HK-2 (cell line): ENCODE results near the gene KLHL36.
A peak's percentile ranks its signal among the peaks of the same experiment; 100 is the strongest.
"Not testable (repeated sequence)": the region's sequence is repeated elsewhere in the genome, so short reads cannot be mapped to it uniquely, and the experiment has no call there.

ENCODE experiments used
- DNase-seq: peaks from one replicate; pipeline ENCODE4 v3.0.0-alpha.2; 2018; ENCODE audit not compliant: unreplicated experiment

The KLHL36 gene

DNA sequence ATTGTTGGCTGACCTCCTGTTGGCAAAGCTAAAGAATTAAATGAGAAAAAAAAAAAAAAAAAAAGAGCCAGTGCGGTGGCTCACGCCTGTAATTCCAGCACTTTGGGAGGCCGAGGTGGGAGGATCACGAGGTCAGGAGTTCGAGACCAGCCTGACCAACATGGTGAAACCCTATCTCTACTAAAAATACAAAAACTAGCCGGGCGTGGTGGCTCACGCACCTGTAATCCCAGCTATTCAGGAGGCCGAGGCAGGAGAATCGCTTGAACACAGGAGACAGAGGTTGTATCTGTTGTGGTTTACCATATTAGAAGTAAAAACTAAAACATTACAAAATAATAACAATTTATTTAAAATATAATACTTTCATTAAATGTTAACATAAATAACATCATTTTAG, 45.6 kb downstream of the KLHL36 start:
- not testable (repeated sequence) for DNase-seq

DNA sequence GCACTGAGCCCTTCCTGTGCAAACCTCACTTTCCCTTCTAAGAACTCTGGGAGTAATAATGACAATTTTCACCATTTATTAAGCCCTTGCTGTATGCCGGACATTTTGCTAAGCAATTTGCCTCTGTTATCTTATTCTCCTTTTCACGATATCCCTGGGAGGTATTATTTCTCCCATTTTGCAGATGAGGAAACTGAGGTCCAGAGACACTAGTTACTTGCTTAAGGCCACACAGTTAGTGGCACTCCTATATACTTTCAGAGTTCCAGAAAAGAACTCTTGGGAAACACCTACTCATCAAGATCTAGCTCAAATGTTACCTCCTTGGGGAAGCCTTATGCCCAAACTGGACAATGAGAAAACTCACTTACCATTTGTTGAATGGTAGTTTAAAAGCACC, 46.7 kb downstream of the KLHL36 start:
- DNase-seq, result no peak

DNA sequence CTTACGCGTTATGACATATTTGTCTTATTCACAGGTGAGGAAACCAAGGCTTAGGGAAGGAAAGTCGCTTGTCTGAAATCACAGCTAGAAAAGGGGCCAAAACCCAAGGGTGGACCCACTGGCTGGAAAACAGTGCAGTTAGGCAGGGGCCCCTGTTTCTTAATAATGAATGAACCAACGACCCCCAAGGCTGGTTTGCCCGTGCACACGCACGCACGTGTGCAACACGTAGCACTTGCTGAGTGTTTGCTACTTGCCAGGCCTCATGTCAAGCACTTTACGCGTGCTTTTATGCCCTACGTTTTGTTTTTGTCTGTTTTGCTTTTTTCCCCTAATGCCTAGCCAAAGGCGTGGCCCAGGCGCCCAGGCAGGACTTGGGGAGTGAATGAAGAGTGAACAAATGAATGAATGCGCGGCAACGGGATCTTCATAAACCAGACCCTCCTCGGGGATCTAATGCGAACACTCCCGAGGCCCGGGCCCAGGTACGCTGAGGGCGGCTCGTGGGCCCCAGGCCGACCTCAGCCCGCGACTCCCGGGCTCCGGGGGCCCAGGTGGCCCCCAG, 50.9 kb downstream of the KLHL36 start:
- DNase-seq, result no peak

DNA sequence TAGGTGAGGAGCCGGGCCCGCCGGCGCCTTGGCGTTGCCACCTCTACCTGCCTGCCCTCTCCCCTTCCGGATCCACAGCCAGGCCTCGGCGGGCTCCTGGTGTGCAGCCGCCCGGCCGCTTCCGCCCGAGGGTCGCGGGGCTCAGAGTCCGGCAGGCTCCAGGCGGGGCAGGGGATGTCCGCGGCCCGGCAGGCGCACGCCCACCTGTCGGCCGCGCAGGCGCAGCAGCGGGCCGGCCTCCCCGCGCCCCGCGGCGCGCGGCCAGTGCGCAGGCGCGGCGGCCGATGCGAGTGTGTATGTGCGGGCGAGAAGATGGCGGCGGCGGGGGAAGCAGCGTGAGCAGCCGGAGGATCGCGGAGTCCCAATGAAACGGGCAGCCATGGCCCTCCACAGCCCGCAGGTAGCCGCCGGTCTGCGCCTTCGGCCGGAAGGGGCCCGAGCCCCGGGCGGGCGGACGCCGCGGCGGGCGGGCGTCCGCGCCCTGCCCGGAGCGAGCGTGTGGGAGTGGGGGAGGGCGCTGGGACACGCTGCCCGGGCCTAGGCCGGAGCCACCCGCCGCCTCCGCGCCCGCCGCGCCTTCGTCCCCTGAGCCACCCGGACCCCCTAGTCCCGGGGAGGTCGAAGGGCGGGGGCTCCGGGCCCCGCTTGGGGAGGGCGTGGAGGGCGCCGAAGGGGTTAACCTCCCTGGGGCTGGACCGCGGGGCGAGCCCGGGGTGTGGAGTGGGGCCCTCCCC, 51.6 kb downstream of the KLHL36 start, which contains the start of gene USP10:
Gene USP10, plus strand, starts transcription at position 289 of the 734 bp plus-strand sequence. Its CDS starts 91 bp downstream, at position 380.
- peak; percentile 84 for DNase-seq

DNA sequence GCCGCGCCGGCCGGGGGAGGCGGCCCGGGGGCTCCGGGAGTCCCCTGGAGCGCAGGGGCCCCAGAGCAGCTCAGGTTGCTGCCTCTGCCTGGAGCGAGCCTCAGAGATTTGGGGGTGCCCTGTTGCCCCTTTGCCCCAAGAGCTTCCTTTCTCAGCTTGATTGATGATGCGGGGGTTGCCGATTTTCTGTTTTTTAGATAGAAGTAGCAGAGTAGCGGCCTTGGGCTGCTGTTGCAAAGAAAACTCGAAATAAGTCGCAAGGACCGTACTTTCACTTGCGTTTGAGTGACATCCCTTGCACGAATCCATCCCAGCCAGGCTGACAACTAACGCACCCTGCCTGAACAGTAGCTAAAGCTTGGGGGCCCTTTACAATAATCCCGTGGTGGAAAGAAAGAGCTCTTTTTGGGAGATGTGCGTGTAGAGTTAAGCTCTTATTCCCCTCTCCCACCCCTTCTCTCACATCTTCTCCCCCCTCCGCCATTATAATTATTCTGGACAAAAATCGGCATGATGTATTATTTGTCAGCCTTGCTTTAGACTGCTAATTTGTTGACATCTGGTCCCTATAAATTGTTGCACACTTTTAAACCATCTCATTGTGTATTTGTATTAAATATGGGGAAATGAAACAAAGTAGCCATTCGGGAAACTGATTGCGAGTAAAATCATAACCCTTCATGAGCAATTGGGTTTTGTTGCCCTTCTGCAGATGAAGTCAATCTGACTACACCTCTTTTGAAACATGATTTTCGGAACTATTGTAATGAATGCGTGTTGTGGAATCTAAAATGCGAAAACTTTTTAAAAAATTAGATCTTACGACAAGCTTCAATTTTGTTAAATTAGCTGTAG, 52.4 kb downstream of the KLHL36 start:
- DNase-seq, result peak; percentile 14

GRCh38 chr16:84703681-84704080, 55.4 kb downstream of the KLHL36 start:
- DNase-seq, result no peak

DNA sequence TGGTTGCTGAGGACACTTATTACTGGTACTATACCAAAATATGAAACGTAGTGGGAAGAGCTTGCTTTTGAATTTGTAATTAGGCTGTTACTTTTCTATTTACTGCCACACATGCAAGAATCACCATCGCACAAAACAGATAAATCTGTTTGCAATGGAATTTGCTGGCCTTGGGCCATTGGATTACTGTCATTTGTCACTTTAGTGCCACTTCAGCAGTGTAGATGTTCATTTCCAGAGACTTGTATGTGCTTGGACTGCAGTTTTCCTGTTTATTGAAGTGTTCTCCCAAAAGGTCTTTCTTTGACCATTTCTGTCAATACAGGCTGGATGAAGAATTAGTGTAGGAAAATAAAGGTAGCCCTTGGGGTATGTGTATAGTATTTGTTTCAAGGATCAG, 55.9 kb downstream of the KLHL36 start:
- DNase-seq, result no peak

GRCh38 chr16:84706856-84707255, 58.5 kb downstream of the KLHL36 start:
- DNase-seq, result no peak

- DNase-seq, result no peak
These were observed 61.3 kb downstream of the KLHL36 start for GRCh38 chr16:84709609-84710008.

DNA sequence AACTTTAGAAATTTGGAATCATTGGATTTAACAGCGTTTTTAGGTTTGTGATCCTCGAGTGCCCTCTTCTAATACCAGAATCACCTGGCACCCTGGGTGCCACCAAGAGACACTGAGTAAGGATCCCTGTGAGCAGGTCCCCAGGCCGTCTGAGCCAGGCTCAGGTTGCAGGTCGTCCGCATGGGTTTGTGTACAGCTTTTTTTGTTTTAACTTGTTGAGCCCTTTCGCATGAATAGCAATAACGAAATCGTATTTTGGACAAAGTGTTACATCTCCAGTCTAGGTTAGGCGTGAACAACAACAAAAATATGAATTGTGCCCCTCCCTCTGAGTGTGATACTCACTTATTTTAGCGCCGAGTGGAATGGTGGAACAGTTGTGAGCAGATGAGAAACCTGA, 62.4 kb downstream of the KLHL36 start:
- DNase-seq, result no peak
